Esophagus muscularis mucosa (tissue), 4 donors: ENCODE data around the gene NDUFS5. TPM values are rescaled to one million over a fixed set of nuclear protein-coding genes. Genes with fewer than 3 reads are reported as not detected.

ENCODE experiments used
- DNase-seq: peaks from one replicate; pipeline ENCODE4 v3.0.0-alpha.2; 2017; ENCODE audit errors: extremely low spot score
- H3K27ac ChIP-seq, 4 donors: fragments of 200-600 bp; sonication (generic); replicated peaks in 1 of 4; 1 replicate in 3 of 4; 2 replicates in 1 of 4; pipeline ENCODE4 v1.5.1; 2016 to 2019; ENCODE audit warnings: mild to moderate bottlenecking in 1 of 4
- H3K27me3 ChIP-seq, 4 donors: fragments of 200-600 bp; sonication (generic); one replicate each; pipeline versions ENCODE4 v1.5.1 to v1.6.0; 2016 to 2019
- H3K36me3 ChIP-seq, 4 donors: fragments of 200-600 bp; sonication (generic); one replicate each; pipeline ENCODE4 v1.5.1; 2016 to 2019
- H3K4me1 ChIP-seq, 4 donors: fragments of 200-600 bp; sonication (generic); one replicate each; pipeline ENCODE4 v1.5.1; 2016 to 2019
- H3K4me3 ChIP-seq, 4 donors: fragments of 200-600 bp; sonication (generic); 1 replicate in 2 of 4; 2 replicates in 2 of 4; pipeline ENCODE4 v1.5.1; 2016 to 2019; ENCODE audit warnings: mild to moderate bottlenecking in 4 of 4, moderate library complexity in 1 of 4
- H3K9me3 ChIP-seq, 4 donors: fragments of 200-600 bp; sonication (generic); 1 replicate in 3 of 4; 2 replicates in 1 of 4; pipeline ENCODE4 v1.5.1; 2016 to 2019
- EP300 ChIP-seq: sonication (generic); formaldehyde crosslinking; IDR thresholded peaks from one replicate; pipeline ENCODE4 v1.6.1; 2017; ENCODE audit warnings: antibody characterized with exemption
- POLR2A ChIP-seq: fragments of 450-650 bp; IDR thresholded peaks from one replicate; pipeline ENCODE4 v1.6.1; 2017; ENCODE audit warnings: antibody characterized with exemption, moderate library complexity, mild to moderate bottlenecking, low read depth
- POLR2AphosphoS5 ChIP-seq, 2 donors: sonication (generic); formaldehyde crosslinking; IDR thresholded peaks; one replicate each; pipeline ENCODE4 v1.6.1; 2017; ENCODE audit warnings: antibody characterized with exemption in 2 of 2
- WGBS: methylation state at CpG from one replicate; pipeline ENCODE4 v1.1.5; 2018; 5-methylcytosine and 5-hydroxymethylcytosine counted together
- intact Hi-C: fragments of 100-400 bp; cut with DNase I; formaldehyde crosslinking; loops from one replicate; pipeline ENCODE4 v1.15.1; 2023
- total RNA-seq, 4 donors: library from RNA; depleted of rRNA; stranded (reverse); fragments of >200 nt; gene quantifications; one replicate each; pipeline versions ENCODE4 v1.1.0 to v1.2.1, GENCODE V29; 2016
- TF ChIP-seq, protein P1 (sequence below), 3 experiments: fragments of 200-600 bp in 2 of 3; fragments of 450-650 bp in 1 of 3; sonication (generic) in 2 of 3; IDR thresholded peaks; one replicate each; pipeline ENCODE4 v1.5.1; 2017 to 2019; ENCODE audit warnings: antibody characterized with exemption in 3 of 3, mild to moderate bottlenecking in 2 of 3, moderate library complexity in 1 of 3

NDUFS5 gene
- total RNA-seq, 4 donors from 2014 or later, result 274 to 655 (median 373) TPM

- H3K27ac ChIP-seq, result peak overlapping the region; percentile 25 to 45 (median 39)
- peaks cover 36 to 66% (median 55%) of the 10 kb centered on the region in 4 donors for H3K4me1 ChIP-seq
- no peaks in the 10 kb centered on the region for H3K9me3 ChIP-seq
- TF ChIP-seq POLR2A (no peak), POLR2AphosphoS5 (IDR thresholded peaks at IDR 0.05) (no peak), EP300 (no peak)
- TF ChIP-seq, protein P1, sequence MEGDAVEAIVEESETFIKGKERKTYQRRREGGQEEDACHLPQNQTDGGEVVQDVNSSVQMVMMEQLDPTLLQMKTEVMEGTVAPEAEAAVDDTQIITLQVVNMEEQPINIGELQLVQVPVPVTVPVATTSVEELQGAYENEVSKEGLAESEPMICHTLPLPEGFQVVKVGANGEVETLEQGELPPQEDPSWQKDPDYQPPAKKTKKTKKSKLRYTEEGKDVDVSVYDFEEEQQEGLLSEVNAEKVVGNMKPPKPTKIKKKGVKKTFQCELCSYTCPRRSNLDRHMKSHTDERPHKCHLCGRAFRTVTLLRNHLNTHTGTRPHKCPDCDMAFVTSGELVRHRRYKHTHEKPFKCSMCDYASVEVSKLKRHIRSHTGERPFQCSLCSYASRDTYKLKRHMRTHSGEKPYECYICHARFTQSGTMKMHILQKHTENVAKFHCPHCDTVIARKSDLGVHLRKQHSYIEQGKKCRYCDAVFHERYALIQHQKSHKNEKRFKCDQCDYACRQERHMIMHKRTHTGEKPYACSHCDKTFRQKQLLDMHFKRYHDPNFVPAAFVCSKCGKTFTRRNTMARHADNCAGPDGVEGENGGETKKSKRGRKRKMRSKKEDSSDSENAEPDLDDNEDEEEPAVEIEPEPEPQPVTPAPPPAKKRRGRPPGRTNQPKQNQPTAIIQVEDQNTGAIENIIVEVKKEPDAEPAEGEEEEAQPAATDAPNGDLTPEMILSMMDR (IDR thresholded peaks at IDR 0.05), result no peak
- 37% methylated on average over 4 of the region's 4 CpGs for WGBS
- peak overlapping the region in 2 of 4 donors; percentile 4 to 13 for H3K4me3 ChIP-seq
- DNase-seq, result no peak
- H3K36me3 ChIP-seq, result peaks cover 21 to 60% (median 47%) of the 10 kb centered on the region in 4 donors
- no peaks in the 10 kb centered on the region for H3K27me3 ChIP-seq
- intact Hi-C loops, result no loop called here
Observed at GRCh38 chr1:38997034-38997900, 28.9 kb upstream of the NDUFS5 start.

DNA sequence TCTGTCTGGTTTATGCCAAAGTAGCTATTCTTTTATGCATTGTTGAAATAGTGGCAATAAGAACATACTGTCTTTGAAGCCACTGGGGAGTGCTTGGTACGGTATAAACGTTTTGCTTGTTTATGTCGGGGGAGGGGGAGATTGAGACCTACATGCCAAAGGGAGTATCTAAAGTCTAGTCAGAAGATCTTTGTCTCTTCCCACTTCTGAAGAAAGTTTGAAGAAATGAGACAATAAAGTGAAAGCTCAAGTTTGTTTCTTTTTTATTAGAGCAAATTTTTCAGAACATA is 28.3 kb upstream of the NDUFS5 start:
- intact Hi-C loops, result no loop called here

GRCh38 chr1:39001516-39002421 is 24.4 kb upstream of the NDUFS5 start:
- Histone ChIP-seq H3K4me3 (no peak overlapping the region), H3K9me3 (no peaks in the 10 kb centered on the region), H3K36me3 (peaks cover 54 to 87% (median 83%) of the 10 kb centered on the region in 4 donors), H3K27ac (no peak overlapping the region), H3K4me1 (peaks cover 15 to 32% (median 23%) of the 10 kb centered on the region in 4 donors), H3K27me3 (no peaks in the 10 kb centered on the region)
- no peak for DNase-seq
- TF ChIP-seq, protein P1 (IDR thresholded peaks at IDR 0.05), result no peak
- WGBS, result 85% methylated on average over 5 of the region's 5 CpGs
- intact Hi-C loops, result no loop called here

More for the DNA sequence above, 28.3 kb upstream of the NDUFS5 start:
- H3K27ac ChIP-seq, result peak overlapping the region; percentile 25 to 45 (median 39)
- no peaks in the 10 kb centered on the region for H3K9me3 ChIP-seq
- TF ChIP-seq EP300 (no peak), POLR2A (no peak), POLR2AphosphoS5 (IDR thresholded peaks at IDR 0.05) (no peak)
- TF ChIP-seq, protein P1 (IDR thresholded peaks at IDR 0.05), result no peak
- H3K27me3 ChIP-seq, result no peaks in the 10 kb centered on the region
- DNase-seq, result no peak
- peaks cover 25 to 66% (median 53%) of the 10 kb centered on the region in 4 donors for H3K36me3 ChIP-seq
- H3K4me3 ChIP-seq, result peak overlapping the region in 1 of 4 donors; percentile 4
- 46% methylated on average over 3 of the region's 3 CpGs for WGBS
- H3K4me1 ChIP-seq, result peaks cover 36 to 60% (median 50%) of the 10 kb centered on the region in 4 donors

DNA sequence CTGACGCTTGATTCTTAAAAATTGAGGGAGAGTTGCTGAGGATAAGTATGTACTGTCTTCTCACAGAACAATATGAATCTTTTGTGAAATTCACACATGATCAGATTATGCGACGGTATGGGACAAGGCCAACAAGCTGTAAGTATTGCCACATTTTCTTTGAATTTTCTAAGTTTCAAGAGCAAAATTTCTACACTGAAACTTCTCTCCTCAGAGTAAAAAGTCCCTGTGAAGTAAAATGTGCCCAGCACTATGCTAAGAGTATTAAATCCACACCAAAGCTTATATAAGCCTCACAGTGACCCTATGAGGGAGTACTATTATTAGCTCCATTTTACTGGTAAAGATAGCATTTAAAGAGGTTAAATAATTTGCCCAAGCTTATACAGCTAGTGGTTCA is 22.9 kb upstream of the NDUFS5 start:
- Histone ChIP-seq H3K4me1 (peaks cover under 1 to 20% (median 8%) of the 10 kb centered on the region in 4 donors), H3K9me3 (no peaks in the 10 kb centered on the region), H3K4me3 (no peak overlapping the region), H3K36me3 (peaks cover 60 to 100% (median 97%) of the 10 kb centered on the region in 4 donors), H3K27ac (no peak overlapping the region), H3K27me3 (no peaks in the 10 kb centered on the region)
- DNase-seq, result no peak
- intact Hi-C loops, result no loop called here
- 86% methylated on average over 3 of the region's 3 CpGs for WGBS
- no peak for TF ChIP-seq POLR2AphosphoS5 (IDR thresholded peaks at IDR 0.05)
- TF ChIP-seq POLR2A, result no peak
- TF ChIP-seq EP300, result no peak
- TF ChIP-seq, protein P1 (IDR thresholded peaks at IDR 0.05), result no peak
